Measurements from ENCODE around the gene CEPT1. TPM values are rescaled to one million over a fixed set of nuclear protein-coding genes. Genes with fewer than 3 reads are reported as not detected.
A peak's percentile ranks its signal among the peaks of the same experiment; 100 is the strongest.

CEPT1 gene
- total RNA-seq, 1 donor from 2014 or later, result 33.1 TPM

- DNase-seq (ENCODE audit: low read depth in 2 of 2), result no peak
These were observed 6.1 kb downstream of the CEPT1 start for GRCh38 chr1:111145963-111146768.

GRCh38 chr1:111147948-111148347, 7.9 kb downstream of the CEPT1 start:
- no peak for DNase-seq (ENCODE audit: low read depth in 2 of 2)

- peak in 1 of 2 donors; percentile 49 for DNase-seq (ENCODE audit: low read depth in 2 of 2)
These were observed 8.4 kb downstream of the CEPT1 start for GRCh38 chr1:111148376-111148881.

- no peak for DNase-seq (ENCODE audit: low read depth in 2 of 2)
These were observed 11.8 kb downstream of the CEPT1 start for GRCh38 chr1:111151838-111152237.

- DNase-seq (ENCODE audit: low read depth in 2 of 2), result no peak
These were observed 14.3 kb downstream of the CEPT1 start for GRCh38 chr1:111154021-111154999.

GRCh38 chr1:111157431-111157830, 17.4 kb downstream of the CEPT1 start:
- no peak for DNase-seq (ENCODE audit: low read depth in 2 of 2)

GRCh38 chr1:111161843-111162487, 21.9 kb downstream of the CEPT1 start:
- no peak for DNase-seq (ENCODE audit: low read depth in 2 of 2)

GRCh38 chr1:111162488-111162880, 22.5 kb downstream of the CEPT1 start:
- DNase-seq (ENCODE audit: low read depth in 2 of 2), result no peak

- no peak for DNase-seq (ENCODE audit: low read depth in 2 of 2)
These were observed 23.3 kb downstream of the CEPT1 start for GRCh38 chr1:111163363-111163762.

GRCh38 chr1:111164151-111164550, 24.1 kb downstream of the CEPT1 start:
- DNase-seq (ENCODE audit: low read depth in 2 of 2), result no peak

- DNase-seq (ENCODE audit: low read depth in 2 of 2), result no peak
These were observed 32.4 kb downstream of the CEPT1 start for GRCh38 chr1:111172463-111172862.

- no peak for DNase-seq (ENCODE audit: low read depth in 2 of 2)
These were observed 34.0 kb downstream of the CEPT1 start for GRCh38 chr1:111174070-111174469.

- no peak for DNase-seq (ENCODE audit: low read depth in 2 of 2)
These were observed 35.3 kb downstream of the CEPT1 start for GRCh38 chr1:111175349-111175748.

- DNase-seq (ENCODE audit: low read depth in 2 of 2), result no peak
These were observed 36.7 kb downstream of the CEPT1 start for GRCh38 chr1:111176678-111177077.

- DNase-seq (ENCODE audit: low read depth in 2 of 2), result no peak
These were observed 40.0 kb downstream of the CEPT1 start for GRCh38 chr1:111179968-111180533.

- no peak for DNase-seq (ENCODE audit: low read depth in 2 of 2)
These were observed 42.0 kb downstream of the CEPT1 start for GRCh38 chr1:111182052-111182451.

- no peak for DNase-seq (ENCODE audit: low read depth in 2 of 2)
These were observed 43.5 kb downstream of the CEPT1 start for GRCh38 chr1:111183308-111184069.

GRCh38 chr1:111184663-111185062, 44.6 kb downstream of the CEPT1 start:
- no peak for DNase-seq (ENCODE audit: low read depth in 2 of 2)

GRCh38 chr1:111190931-111191451, 51.0 kb downstream of the CEPT1 start:
- DNase-seq (ENCODE audit: low read depth in 2 of 2), result no peak

- DNase-seq (ENCODE audit: low read depth in 2 of 2), result no peak
These were observed 51.5 kb downstream of the CEPT1 start for GRCh38 chr1:111191496-111191895.

All from dermis microvascular lymphatic vessel endothelial cell (primary cell).